Stimulated activated naive CD8-positive, alpha-beta T cell treated with anti-CD3 and anti-CD28 coated beads, Interleukin-15, amount 100 ng/mL, for 72 hours (primary cell): ENCODE results near the gene WFDC8.

ENCODE experiments used
- ATAC-seq: fragments of 150-1000 bp; cut with Tn5 transposase; 2 replicates; pipeline ENCODE4 v1.10.0; 2021; ENCODE audit warnings: mild to moderate bottlenecking, moderate library complexity
- DNase-seq, 2 donors: peaks; one replicate each; pipeline ENCODE4 v3.0.0; 2021 to 2022
- H3K27ac Mint-ChIP-seq, 2 donors: one replicate each; pipeline ENCODE4 v1.8.0; 2022; ENCODE audit warnings: mild to moderate bottlenecking in 2 of 2, mixed read lengths in 2 of 2, moderate library complexity in 2 of 2
- H3K27me3 Mint-ChIP-seq: one replicate; pipeline ENCODE4 v1.8.0; 2022; ENCODE audit warnings: mixed read lengths
- H3K4me1 Mint-ChIP-seq: one replicate; pipeline ENCODE4 v1.8.0; 2022; ENCODE audit warnings: mild to moderate bottlenecking, mixed read lengths
- H3K4me3 Mint-ChIP-seq, 2 donors: one replicate each; pipeline ENCODE4 v1.8.0; 2022; ENCODE audit warnings: mild to moderate bottlenecking in 2 of 2, mixed read lengths in 2 of 2, moderate library complexity in 1 of 2
- H3K9me3 Mint-ChIP-seq, 2 donors: one replicate each; pipeline ENCODE4 v1.8.0; 2022; ENCODE audit warnings: mixed read lengths in 2 of 2

WFDC8 gene

DNA sequence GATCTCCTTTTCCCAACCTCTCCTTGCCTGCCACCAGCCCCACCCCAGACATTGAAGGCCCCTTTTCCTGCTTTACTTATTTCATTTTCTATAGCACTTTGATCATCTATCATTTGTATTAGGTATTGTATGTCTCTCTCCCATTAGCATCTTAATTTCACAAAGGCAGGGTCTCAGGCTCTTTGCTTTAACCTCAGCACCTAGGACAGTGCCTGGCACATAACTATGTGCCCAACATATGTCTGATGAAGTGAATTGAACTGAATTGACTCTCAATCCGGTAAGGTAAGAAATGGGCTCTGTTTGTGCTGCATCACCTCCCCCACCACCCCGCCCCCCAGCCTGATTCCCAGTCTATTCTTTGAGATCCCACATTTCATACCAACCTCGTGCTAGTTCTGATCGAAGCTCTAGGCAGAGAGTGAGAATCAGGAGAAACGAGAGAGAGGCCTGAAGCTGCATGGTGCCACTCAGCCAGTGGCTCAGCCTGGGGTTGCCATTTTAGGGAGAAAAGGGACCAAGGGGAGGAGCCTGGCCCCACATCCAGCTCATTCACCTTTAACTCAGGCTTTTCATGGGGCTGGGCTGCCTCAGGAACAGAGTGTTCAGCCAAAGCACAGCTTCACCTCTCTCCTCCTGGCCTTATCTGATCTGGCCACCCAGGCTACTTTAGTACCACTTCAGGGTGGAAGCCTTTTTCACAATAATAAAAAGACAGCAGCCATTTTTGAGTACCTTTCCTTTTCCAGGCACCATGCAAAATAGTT is 63.8 kb downstream of the WFDC8 start, which contains the start of gene SPINT3:
TSS of gene SPINT3 (minus strand) at position 476 of the 767 bp plus-strand sequence. CDS start at position 462, 14 bp downstream.
- no peak within 1 kb of the TSS for H3K27ac Mint-ChIP-seq
- H3K4me1 Mint-ChIP-seq: no peaks in the 10 kb centered on the region
- no peak for ATAC-seq
- H3K27me3 Mint-ChIP-seq: peaks cover 33% of the 10 kb centered on the region
- no peaks in the 10 kb centered on the region for H3K9me3 Mint-ChIP-seq
- H3K4me3 Mint-ChIP-seq: no peak within 1 kb of the TSS
- DNase-seq: no peak

GRCh38 chr20:45510242-45510862 is 68.7 kb downstream of the WFDC8 start:
- Mint-ChIP-seq H3K9me3 (no peaks in the 10 kb centered on the region), H3K4me1 (peaks cover 18% of the 10 kb centered on the region), H3K27ac (no peak overlapping the region), H3K4me3 (no peak overlapping the region), H3K27me3 (peaks cover 72% of the 10 kb centered on the region)
- ATAC-seq (no peak), DNase-seq (no peak)

DNA sequence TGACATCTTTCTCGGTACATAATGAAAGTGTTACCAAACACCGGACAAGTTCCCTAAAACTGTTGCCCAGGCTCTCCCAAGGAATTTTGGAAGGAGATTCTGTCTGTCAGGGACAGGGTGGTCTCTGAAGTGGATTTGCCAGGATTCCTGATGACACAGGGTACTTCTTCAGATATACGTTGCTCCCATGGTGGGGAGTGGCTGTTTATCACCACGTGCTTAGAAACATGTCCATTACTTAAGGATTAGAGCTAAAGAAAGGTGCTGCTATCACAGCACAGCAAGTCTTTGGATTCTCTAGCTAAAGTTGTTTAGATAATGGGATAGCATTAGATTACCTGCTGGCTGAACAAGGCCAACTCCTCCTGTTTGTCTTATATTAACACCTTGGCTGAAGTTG is 70.0 kb downstream of the WFDC8 start:
- ATAC-seq (no peak), DNase-seq (no peak)
- peak overlapping the region in 1 of 2 donors; percentile 34 for H3K27ac Mint-ChIP-seq
- H3K27me3 Mint-ChIP-seq: peaks cover 73% of the 10 kb centered on the region
- H3K4me3 Mint-ChIP-seq: no peak overlapping the region
- no peaks in the 10 kb centered on the region for H3K9me3 Mint-ChIP-seq
- H3K4me1 Mint-ChIP-seq: peaks cover 18% of the 10 kb centered on the region

- DNase-seq (peak in 1 of 2 donors; percentile 31), ATAC-seq (peak; percentile 73)
- Mint-ChIP-seq H3K27ac (peak overlapping the region in 1 of 2 donors; percentile 95), H3K4me3 (peak overlapping the region; percentile 2 to 44), H3K9me3 (no peaks in the 10 kb centered on the region), H3K27me3 (peaks cover 82% of the 10 kb centered on the region), H3K4me1 (peaks cover 18% of the 10 kb centered on the region)
These were observed 70.8 kb downstream of the WFDC8 start for GRCh38 chr20:45508068-45508886.

GRCh38 chr20:45507011-45507820 is 71.9 kb downstream of the WFDC8 start:
- Mint-ChIP-seq H3K27me3 (peaks cover 82% of the 10 kb centered on the region), H3K4me1 (peaks cover 18% of the 10 kb centered on the region), H3K9me3 (no peaks in the 10 kb centered on the region), H3K4me3 (peak overlapping the region in 1 of 2 donors; percentile 44), H3K27ac (peak overlapping the region; percentile 31 to 95)
- no peak for DNase-seq
- ATAC-seq: peak; percentile 88

DNA sequence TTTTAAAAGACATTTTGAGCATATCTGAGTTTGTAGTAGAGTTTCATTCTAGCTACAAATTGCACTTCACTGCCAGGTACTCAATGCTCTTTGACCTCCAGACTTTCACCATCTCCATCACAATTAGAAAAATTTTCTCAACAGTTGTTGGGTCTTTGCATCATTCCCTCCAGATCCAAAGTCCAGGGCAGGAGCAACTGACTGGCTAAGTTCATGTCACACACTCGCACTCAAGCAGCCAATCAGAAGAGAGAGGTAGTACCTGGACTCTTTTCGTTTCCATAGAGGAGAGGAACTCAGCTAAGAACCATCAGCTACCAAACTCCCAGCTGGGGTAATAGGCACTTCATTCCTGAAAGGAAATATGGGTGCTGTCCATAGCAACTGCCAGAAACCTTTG is 72.7 kb downstream of the WFDC8 start:
- H3K27me3 Mint-ChIP-seq: peaks cover 78% of the 10 kb centered on the region
- DNase-seq (no peak), ATAC-seq (no peak)
- no peaks in the 10 kb centered on the region for H3K9me3 Mint-ChIP-seq
- no peak overlapping the region for H3K27ac Mint-ChIP-seq
- peaks cover 18% of the 10 kb centered on the region for H3K4me1 Mint-ChIP-seq
- H3K4me3 Mint-ChIP-seq: no peak overlapping the region

DNA sequence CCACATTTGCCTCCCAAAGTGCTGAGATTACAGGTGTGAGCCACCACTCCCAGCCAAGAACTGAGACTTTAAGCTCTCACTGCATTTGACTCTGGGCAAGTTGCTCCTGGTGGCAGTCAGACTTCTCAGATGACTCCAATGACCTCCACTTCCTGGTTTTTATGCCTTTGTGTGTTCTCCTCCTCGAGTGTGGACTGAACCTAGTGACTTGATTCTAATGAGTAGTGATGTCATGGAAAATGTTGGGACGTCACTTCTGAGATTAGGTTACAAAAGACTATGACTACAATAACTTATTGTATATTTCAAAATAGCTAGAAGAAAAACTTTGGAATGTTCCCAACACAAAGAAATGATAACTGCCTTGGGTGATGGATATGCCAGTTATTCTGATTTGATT is 75.7 kb downstream of the WFDC8 start:
- H3K27me3 Mint-ChIP-seq: peaks cover 71% of the 10 kb centered on the region
- peaks cover 16% of the 10 kb centered on the region for H3K4me1 Mint-ChIP-seq
- H3K4me3 Mint-ChIP-seq: no peak overlapping the region
- no peak for ATAC-seq
- H3K9me3 Mint-ChIP-seq: no peaks in the 10 kb centered on the region
- no peak overlapping the region for H3K27ac Mint-ChIP-seq
- DNase-seq: no peak

- no peak overlapping the region for H3K27ac Mint-ChIP-seq
- ATAC-seq (no peak), DNase-seq (no peak)
- H3K4me1 Mint-ChIP-seq: peaks cover 7% of the 10 kb centered on the region
- H3K4me3 Mint-ChIP-seq: no peak overlapping the region
- H3K9me3 Mint-ChIP-seq: no peaks in the 10 kb centered on the region
- H3K27me3 Mint-ChIP-seq: peaks cover 63% of the 10 kb centered on the region
These were observed 76.5 kb downstream of the WFDC8 start for GRCh38 chr20:45502561-45502960.
